HuH-7.5 (cell line): ENCODE data around the gene APC.
"Not testable (repeated sequence)": the region's sequence is repeated elsewhere in the genome, so short reads cannot be mapped to it uniquely, and the experiment has no call there.

ENCODE experiments used
- DNase-seq: peaks from one replicate; pipeline ENCODE4 v3.0.0; 2011; ENCODE audit warnings: low spot score

APC gene

GRCh38 chr5:112716895-112717294 is 20.8 kb upstream of the APC start:
- DNase-seq: not testable (repeated sequence)

DNA sequence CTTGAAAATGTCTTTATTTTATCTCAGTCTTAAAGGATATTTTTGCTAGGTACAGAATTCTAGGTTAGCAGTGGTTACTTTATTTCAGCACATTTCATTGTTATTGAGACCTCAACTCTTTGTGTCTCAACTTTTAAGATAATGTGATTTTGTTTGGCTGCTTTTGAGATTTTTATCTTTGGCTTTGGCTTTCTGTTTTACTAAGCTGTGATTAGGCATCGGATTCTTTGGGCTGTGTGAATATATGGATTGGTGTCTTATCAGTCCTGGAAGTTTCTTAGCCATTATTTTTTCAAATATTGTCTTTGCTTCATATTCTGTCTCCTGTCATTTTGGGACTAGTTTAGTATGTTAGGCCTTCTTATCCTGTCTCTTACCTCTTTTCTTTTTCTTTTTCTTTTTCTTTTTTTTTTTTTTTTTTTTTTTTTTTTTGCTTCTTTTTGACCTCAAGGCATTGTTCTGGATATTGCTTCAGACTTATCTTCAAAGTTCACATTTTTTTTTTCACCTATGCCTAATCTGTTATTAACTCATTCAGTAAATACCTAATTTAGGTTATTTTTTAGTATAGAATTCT is 20.1 kb upstream of the APC start:
- DNase-seq: no peak

- DNase-seq: no peak
Measured at GRCh38 chr5:112718344-112718743, 19.3 kb upstream of the APC start.

- no peak for DNase-seq
Measured at GRCh38 chr5:112720576-112720975, 17.1 kb upstream of the APC start.

GRCh38 chr5:112724901-112725300 is 12.8 kb upstream of the APC start:
- DNase-seq: no peak

GRCh38 chr5:112729630-112730029 is 8.1 kb upstream of the APC start:
- DNase-seq: no peak

- no peak for DNase-seq
Measured at GRCh38 chr5:112732131-112732530, 5.6 kb upstream of the APC start.

GRCh38 chr5:112733586-112733985 is 4.1 kb upstream of the APC start:
- DNase-seq: no peak

DNA sequence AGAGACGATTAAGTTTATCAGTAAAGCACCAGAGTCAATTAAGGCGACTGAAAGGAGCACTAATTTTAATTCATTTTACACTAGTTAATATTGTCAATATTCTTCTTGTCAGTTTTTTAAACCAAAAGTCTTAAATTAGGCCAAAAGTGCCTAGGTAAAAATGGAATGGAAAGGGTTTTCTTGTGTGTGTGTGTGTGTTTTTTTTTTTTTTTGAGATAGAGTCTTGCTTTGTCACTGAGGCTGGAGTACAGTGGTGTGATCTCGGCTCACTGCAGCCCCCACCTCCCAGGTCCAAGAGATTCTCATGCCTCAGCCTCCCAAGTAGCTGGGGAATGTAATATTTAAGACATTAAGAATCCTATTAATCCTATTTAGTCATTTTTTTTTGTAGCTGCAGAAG is 3.1 kb upstream of the APC start:
- DNase-seq: no peak

DNA sequence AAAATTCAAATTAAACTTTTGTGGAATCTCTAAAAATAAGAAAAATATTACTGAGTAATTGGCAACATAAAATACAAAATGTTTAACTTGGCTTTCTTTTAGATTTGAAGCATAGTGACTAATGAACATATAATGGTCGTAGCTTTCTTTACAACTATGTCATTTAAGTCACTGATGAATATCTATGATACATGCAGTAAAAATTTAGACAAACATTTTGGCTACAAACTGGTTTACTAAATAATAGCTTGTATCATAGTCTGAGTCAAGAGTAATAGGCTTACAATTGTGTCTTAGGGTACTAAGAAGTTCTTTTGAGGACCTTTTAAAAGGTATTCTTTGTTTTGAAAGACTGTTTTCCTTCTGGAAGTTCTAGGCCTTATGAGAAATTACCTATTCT is 2.0 kb upstream of the APC start:
- DNase-seq: no peak

GRCh38 chr5:112737070-112737462 is 619 bp upstream of the APC start:
- no peak for DNase-seq

- no peak for DNase-seq
Measured at GRCh38 chr5:112738191-112738560, 491 bp downstream of the APC start.

DNA sequence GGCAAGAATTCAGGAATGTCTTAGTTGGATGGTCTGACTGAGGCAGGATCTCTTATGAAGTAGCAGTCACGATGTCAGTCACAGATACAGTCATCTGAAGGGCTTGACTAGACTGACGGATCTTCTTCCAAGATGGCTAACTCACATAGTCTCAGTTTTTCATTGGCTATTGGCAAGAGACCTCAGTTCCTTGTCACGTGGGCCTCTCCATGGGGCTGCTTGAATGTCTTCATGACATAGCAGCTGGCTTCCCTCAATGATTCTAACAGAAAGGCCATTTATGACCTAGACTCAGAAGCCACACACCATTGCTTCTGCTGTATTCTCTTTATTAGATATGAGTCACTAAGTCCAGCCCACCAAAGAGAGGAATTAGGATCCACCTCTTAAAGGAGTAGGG is 4.7 kb downstream of the APC start:
- no peak for DNase-seq

DNA sequence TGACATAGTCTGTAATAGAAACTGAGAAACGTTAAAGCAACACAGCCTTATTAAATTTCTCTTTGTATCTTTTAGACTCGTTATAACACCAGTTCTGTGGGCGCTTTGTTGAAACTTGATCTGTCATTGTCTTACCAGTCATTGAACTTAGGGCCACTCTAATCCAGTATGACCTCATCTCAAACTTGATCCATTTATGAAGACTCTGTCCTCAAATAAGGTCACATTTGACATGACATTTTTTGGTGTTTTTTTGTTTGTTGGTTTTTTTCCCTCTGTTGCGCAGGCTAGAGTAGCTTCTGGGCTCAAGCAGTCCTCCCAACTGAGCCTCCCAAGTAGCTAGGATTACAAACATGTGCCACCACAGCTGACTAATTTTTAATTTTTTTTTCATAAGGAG is 5.9 kb downstream of the APC start:
- no peak for DNase-seq

- DNase-seq: no peak
Measured at GRCh38 chr5:112752335-112752734, 14.7 kb downstream of the APC start.

DNA sequence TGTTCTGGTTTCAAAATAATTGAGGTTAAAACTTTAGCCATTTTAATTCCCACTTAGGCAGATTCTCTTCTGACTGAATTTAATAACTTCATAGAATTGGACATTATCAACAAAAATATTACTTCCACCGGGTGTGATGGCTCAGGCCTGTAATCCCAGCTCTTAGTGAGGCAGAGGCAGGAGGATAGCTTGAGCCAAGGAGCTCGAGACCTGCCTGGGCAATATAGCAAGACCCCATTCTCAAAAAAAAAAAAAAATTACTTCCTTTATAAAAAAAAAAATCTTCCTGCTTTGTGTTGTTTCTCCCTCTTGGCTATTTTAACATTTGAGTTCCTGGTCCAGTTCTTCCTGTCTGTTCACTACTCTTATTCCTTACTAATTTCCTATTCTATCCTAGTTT is 18.0 kb downstream of the APC start:
- no peak for DNase-seq

DNA sequence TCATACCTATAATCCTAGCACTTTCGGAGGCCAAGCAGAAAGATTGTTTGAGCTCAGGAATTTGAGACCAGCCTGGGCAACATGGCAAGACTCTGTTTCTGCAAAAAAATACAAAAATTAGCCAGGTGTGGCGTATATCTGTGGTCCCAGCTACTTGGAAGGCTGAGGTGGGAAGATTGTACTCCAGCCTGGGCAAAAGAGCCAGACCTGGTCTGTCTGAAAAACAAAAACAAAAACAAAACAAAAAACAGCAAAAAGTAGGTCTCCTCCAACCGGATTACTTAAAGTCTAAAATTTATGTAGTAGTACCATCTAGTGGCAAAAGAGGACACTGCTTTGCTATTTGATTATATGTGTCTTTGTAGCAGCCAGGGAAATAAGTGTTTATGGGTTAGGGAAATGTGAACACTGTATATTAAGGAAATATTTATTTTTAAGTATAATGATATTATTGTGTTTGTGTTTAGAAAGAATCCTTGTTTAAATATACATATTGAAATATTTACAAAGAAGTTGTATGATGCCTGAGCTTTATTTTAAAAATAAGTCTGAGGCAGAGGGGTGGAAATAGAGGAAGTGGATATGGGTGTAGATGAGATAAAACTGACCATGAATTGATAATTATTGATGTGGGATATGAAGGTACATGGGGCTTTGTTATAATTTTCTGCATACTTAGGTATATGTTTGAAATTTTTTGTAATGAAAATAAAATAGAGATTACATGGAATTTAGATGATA is 20.0 kb downstream of the APC start:
- DNase-seq: no peak

DNA sequence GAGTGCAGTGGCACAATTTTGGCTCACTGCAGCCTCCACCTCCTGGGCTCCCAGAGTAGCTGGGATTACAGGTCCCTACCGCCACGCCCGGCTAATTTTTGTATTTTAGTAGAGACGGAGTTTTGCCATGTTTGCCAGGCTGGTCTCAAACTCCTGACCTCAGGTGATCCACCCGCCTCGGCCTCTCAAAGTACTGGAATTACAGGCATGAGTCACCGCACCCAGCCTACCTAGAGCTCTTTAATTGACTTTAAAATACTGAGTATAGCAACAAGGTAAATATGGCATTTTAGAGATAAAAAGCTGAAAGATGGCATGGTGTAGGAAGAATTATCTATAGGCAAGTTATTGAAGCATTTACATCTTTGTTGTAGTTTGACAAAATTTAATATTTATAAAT is 21.0 kb downstream of the APC start:
- DNase-seq: no peak

GRCh38 chr5:112762113-112762810 is 24.6 kb downstream of the APC start:
- DNase-seq: no peak

DNA sequence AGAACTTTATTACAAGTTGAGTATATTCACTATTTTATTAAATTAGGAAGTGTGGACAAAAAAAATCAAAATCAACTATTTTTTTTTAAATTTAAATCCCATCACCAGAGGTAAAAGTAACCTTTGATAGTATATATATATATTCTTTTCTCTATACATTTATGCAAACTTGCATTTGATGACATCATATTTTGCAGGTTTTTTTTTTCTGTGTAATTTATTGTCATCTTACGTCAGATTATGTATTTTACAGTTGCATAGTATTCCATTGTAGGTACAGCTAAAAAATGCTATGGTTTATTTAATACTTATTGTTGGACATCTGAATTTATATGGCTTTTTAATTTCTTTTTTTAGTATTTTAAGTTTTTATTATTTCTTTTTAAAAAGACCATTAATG is 25.5 kb downstream of the APC start:
- DNase-seq: no peak

DNA sequence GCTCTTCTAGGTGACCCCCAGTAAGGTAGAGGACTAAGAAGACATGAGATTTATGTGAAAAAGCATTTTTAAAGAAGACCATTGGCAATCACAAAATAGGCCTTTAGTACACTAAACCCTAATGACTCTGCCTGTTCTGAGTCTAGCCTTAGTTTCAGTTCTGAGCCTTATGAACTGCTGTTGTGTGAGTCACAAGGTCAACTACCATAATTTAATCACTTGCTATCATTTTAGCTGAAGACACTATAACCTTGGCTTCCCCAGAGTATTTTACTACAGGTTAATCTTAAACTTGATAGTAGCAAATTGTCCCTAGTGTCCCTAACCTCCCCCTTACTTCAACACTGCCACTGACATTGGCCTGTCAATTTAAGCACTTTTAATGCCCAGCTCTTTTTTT is 34.4 kb downstream of the APC start:
- no peak for DNase-seq

- no peak for DNase-seq
Measured at GRCh38 chr5:112776301-112776856, 38.7 kb downstream of the APC start.

GRCh38 chr5:112779531-112779930 is 41.8 kb downstream of the APC start:
- no peak for DNase-seq
